K562 (cell line): ENCODE results near the gene CFAP251. TPM values are rescaled to one million over a fixed set of nuclear protein-coding genes. Genes with fewer than 3 reads are reported as not detected.

Experiments used
- ARNT ChIP-seq, 2 experiments: fragments of 450-650 bp; IDR thresholded peaks; 2 replicates each; pipeline ENCODE4 v1.6.1; 2016; ENCODE audit warnings: mild to moderate bottlenecking in 1 of 2
- ATF3 ChIP-seq, 2 experiments: fragments of 450-650 bp in 1 of 2; sonication (generic) in 1 of 2; formaldehyde crosslinking in 1 of 2; IDR thresholded peaks in 1 of 2; conservative IDR thresholded peaks in 1 of 2; 2 replicates each; pipeline versions ENCODE4 v1.6.1 to v1.8.1; 2016 to 2023; ENCODE audit warnings: mild to moderate bottlenecking in 2 of 2, moderate library complexity in 2 of 2, inconsistent platforms in 1 of 2, missing genetic modification reagents in 1 of 2
- CBFA2T2 ChIP-seq: fragments of 450-650 bp; conservative IDR thresholded peaks from 2 replicates; pipeline ENCODE4 v1.6.1; 2017; ENCODE audit warnings: mild to moderate bottlenecking
- CBX1 ChIP-seq: sonication (generic); IDR thresholded peaks from 2 replicates; pipeline ENCODE4 v1.6.1; 2016; ENCODE audit warnings: antibody characterized with exemption, low read depth, mild to moderate bottlenecking
- CHAMP1 ChIP-seq: fragments of 450-650 bp; IDR thresholded peaks from 2 replicates; pipeline ENCODE4 v1.6.1; 2016; ENCODE audit warnings: mild to moderate bottlenecking
- CHD4 ChIP-seq: fragments of 200-600 bp; sonication (generic); IDR thresholded peaks from 3 replicates; pipeline ENCODE4 v1.6.1; 2012; ENCODE audit warnings: low read depth, mild to moderate bottlenecking, mixed read lengths, low read length, inconsistent platforms; ENCODE audit not compliant: insufficient read depth, insufficient replicate concordance, poor library complexity, severe bottlenecking
- DEAF1 ChIP-seq: fragments of 450-650 bp; formaldehyde crosslinking; IDR thresholded peaks from 2 replicates; pipeline ENCODE4 v1.4.0; 2020; ENCODE audit warnings: mild to moderate bottlenecking, moderate library complexity
- HMGN3 ChIP-seq: IDR thresholded peaks from 2 replicates; pipeline ENCODE4 v1.6.1; 2011; ENCODE audit warnings: borderline replicate concordance, low read depth, mild to moderate bottlenecking, mixed read lengths, low read length; ENCODE audit not compliant: insufficient read length; ENCODE audit errors: extremely low read depth
- HSF4 ChIP-seq: fragments of 250-450 bp; sonication (Bioruptor Pico); IDR thresholded peaks from 2 replicates; pipeline ENCODE4 v2.1.2; 2022; ENCODE audit warnings: mild to moderate bottlenecking, moderate library complexity, borderline replicate concordance
- NCOA4 ChIP-seq: fragments of 450-650 bp; IDR thresholded peaks from 2 replicates; pipeline ENCODE4 v1.6.1; 2018; ENCODE audit warnings: mild to moderate bottlenecking; ENCODE audit not compliant: partially characterized antibody
- PBX2 ChIP-seq, 2 experiments: IDR thresholded peaks in 1 of 2; conservative IDR thresholded peaks in 1 of 2; 2 replicates each; pipeline ENCODE4 v1.6.1; 2016; ENCODE audit warnings: low read depth in 2 of 2, mild to moderate bottlenecking in 1 of 2, missing compliant biosample characterization in 1 of 2, missing genetic modification characterization in 1 of 2, moderate library complexity in 1 of 2
- POLR2H ChIP-seq: IDR thresholded peaks from 2 replicates; pipeline ENCODE4 v1.6.1; 2016; ENCODE audit warnings: missing genetic modification characterization, low read depth, mild to moderate bottlenecking, control low read depth, missing compliant biosample characterization, moderate library complexity
- PTTG1 ChIP-seq: fragments of 450-650 bp; IDR thresholded peaks from 2 replicates; pipeline ENCODE4 v1.6.1; 2016; ENCODE audit warnings: low read depth, mild to moderate bottlenecking, missing genetic modification characterization, missing compliant biosample characterization
- RCOR1 ChIP-seq, 2 experiments: IDR thresholded peaks; 2 replicates each; pipeline ENCODE4 v1.6.1; 2012; ENCODE audit warnings: low read depth in 2 of 2, low read length in 2 of 2, borderline replicate concordance in 1 of 2, improper control_type of control experiment in 1 of 2
- SAP30 ChIP-seq: fragments of 200-600 bp; sonication (generic); IDR thresholded peaks from 2 replicates; pipeline ENCODE4 v1.6.1; 2012; ENCODE audit warnings: borderline replicate concordance, low read depth, mild to moderate bottlenecking, moderate library complexity, low read length, control low read depth, inconsistent platforms; ENCODE audit not compliant: insufficient read depth, poor library complexity, severe bottlenecking
- SMARCA4 ChIP-seq: fragments of 450-650 bp; IDR thresholded peaks from 2 replicates; pipeline ENCODE4 v1.6.1; 2016
- TRIM28 ChIP-seq: fragments of 450-650 bp; IDR thresholded peaks from 2 replicates; pipeline ENCODE4 v1.6.1; 2017
- TSC22D4 ChIP-seq: fragments of 450-650 bp; IDR thresholded peaks from 2 replicates; pipeline ENCODE4 v1.6.1; 2016; ENCODE audit warnings: missing genetic modification characterization, missing biosample characterization, control low read depth
- ZNF24 ChIP-seq: fragments of 450-650 bp; IDR thresholded peaks from 2 replicates; pipeline ENCODE4 v1.6.1; 2016
- ZNF507 ChIP-seq: conservative IDR thresholded peaks from 2 replicates; pipeline ENCODE4 v1.6.1; 2017; ENCODE audit warnings: missing genetic modification characterization, missing compliant biosample characterization
- polyA plus RNA-seq, 8 experiments: library from polyadenylated mRNA; depleted of rRNA in 4 of 8; stranded (reverse) in 5 of 8; unstranded in 3 of 8; fragments of >200 nt; fragmentation: Nextera tagmentation in 2 of 8; fragmentation: Illumina TruSeq in 1 of 8; extraction: Ambion mirVana in 2 of 8; extraction: Trizol in 1 of 8; gene quantifications; 2 replicates each; pipeline versions ENCODE4 v1.2.1 to v1.2.3, GENCODE V29; 2011 to 2014; ENCODE audit warnings: inconsistent platforms in 1 of 8, missing spikeins in 1 of 8
- total RNA-seq, 7 experiments: library from RNA; depleted of rRNA in 6 of 7; stranded (reverse); fragments of >200 nt in 6 of 7; fragmentation: Illumina TruSeq in 2 of 7; extraction: Trizol in 2 of 7; gene quantifications; 2 replicates each; pipeline versions ENCODE4 v1.2.1 to v1.2.3, GENCODE V29; 2011 to 2021; ENCODE audit warnings: low replicate concordance in 1 of 7

Gene CFAP251
- total and polyA plus RNA-seq, 9 of the 15 experiments (the other 6 are each of a cell fraction or from before 2014, with no cell fraction given) = 16.6 to 31.0 (median 19.1) TPM

- TF ChIP-seq POLR2H = no peak
- no peak for TF ChIP-seq ATF3 (IDR thresholded peaks at IDR 0.05)
- no peak for TF ChIP-seq ATF3 (CRISPR knock-in tag; conservative IDR thresholded peaks at IDR 0.05)
- peak; percentile 87 for TF ChIP-seq CHAMP1
- no peak for TF ChIP-seq SAP30
- TF ChIP-seq CBX1 = peak; percentile 99
- TF ChIP-seq SMARCA4 = peak; percentile 63
- peak in 1 of 2 experiments; percentile 86; a peak in 2 of 4 replicates for TF ChIP-seq ARNT (IDR thresholded peaks at IDR 0.05)
- TF ChIP-seq HMGN3 = no peak
- peak; percentile 76 for TF ChIP-seq PTTG1 (tag)
- TF ChIP-seq RCOR1 (IDR thresholded peaks at IDR 0.05; ENCODE audit: borderline replicate concordance in 1 of 2, low read depth in 2 of 2, low read length in 2 of 2) = peak; percentile 92 to 99; a peak in 3 of 4 replicates
- TF ChIP-seq HSF4 (CRISPR knock-in tag) = 0 out of 2 replicates have a peak, but pooled peaks have one; percentile 40
- TF ChIP-seq ZNF24 = peak; percentile 93
- no peak for TF ChIP-seq DEAF1 (CRISPR knock-in tag)
- TF ChIP-seq CBFA2T2 = no peak
- TF ChIP-seq NCOA4 = peak; percentile 62
- peak; percentile 100 for TF ChIP-seq CHD4
- TF ChIP-seq TSC22D4 (tag) = no peak
- 0 out of 2 replicates have a peak, but pooled peaks have one; percentile 40 for TF ChIP-seq TRIM28
- no peak for TF ChIP-seq ZNF507 (tag)
- TF ChIP-seq PBX2 (CRISPR knock-in tag; IDR thresholded peaks at IDR 0.05; ENCODE audit: low read depth) = no peak
- TF ChIP-seq PBX2 (tag; conservative IDR thresholded peaks at IDR 0.05; ENCODE audit: low read depth) = no peak
Observed at GRCh38 chr12:121888083-121888477, 30.3 kb upstream of the CFAP251 start (continued).
